ENCODE results near the gene LRRC70. TPM values are rescaled to one million over a fixed set of nuclear protein-coding genes. Genes with fewer than 3 reads are reported as not detected.

Gene LRRC70
- total RNA-seq, 2 donors from 2014 or later, result 0.36 to 3.1 TPM

GRCh38 chr5:62627121-62627520, 48.5 kb downstream of the LRRC70 start:
- intact Hi-C loops (cut with DNase I), result no loop called here
- no peaks in the 10 kb centered on the region for H3K4me1 ChIP-seq (replicated peaks)
- H3K27ac ChIP-seq, result no peak overlapping the region
- TF ChIP-seq POLR2A (IDR thresholded peaks at IDR 0.05) (no peak), CTCF (IDR thresholded peaks at IDR 0.05) (no peak), POLR2AphosphoS5 (IDR thresholded peaks at IDR 0.05) (no peak)
- no peaks in the 10 kb centered on the region for H3K36me3 ChIP-seq
- H3K4me3 ChIP-seq, result no peak overlapping the region
- WGBS, result 64% methylated on average over 3 of the region's 3 CpGs
- no peaks in the 10 kb centered on the region for H3K27me3 ChIP-seq (replicated peaks; ENCODE audit: insufficient read depth)
- DNase-seq (ENCODE audit: low spot score), result no peak
- H3K9me3 ChIP-seq, result no peaks in the 10 kb centered on the region

GRCh38 chr5:62627901-62628300, 49.3 kb downstream of the LRRC70 start:
- no peak for DNase-seq (ENCODE audit: low spot score)
- Histone ChIP-seq H3K27ac (no peak overlapping the region), H3K9me3 (no peaks in the 10 kb centered on the region), H3K4me3 (no peak overlapping the region), H3K27me3 (replicated peaks; ENCODE audit: insufficient read depth) (no peaks in the 10 kb centered on the region), H3K36me3 (no peaks in the 10 kb centered on the region), H3K4me1 (replicated peaks) (no peaks in the 10 kb centered on the region)
- WGBS, result 88% methylated on average over 5 of the region's 5 CpGs
- intact Hi-C loops (cut with DNase I), result no loop called here
- TF ChIP-seq POLR2A (IDR thresholded peaks at IDR 0.05) (no peak), CTCF (IDR thresholded peaks at IDR 0.05) (no peak), POLR2AphosphoS5 (IDR thresholded peaks at IDR 0.05) (no peak)

Other genes with a start within 250 kb of the LRRC70 start
- gene DIMT1, start 174.9 kb upstream of the LRRC70 start, total RNA-seq, result 10 to 100 TPM; 26.1 to 35.6 TPM
- gene IPO11, start 166.1 kb upstream of the LRRC70 start, total RNA-seq, result 10 to 100 TPM; 15.5 to 36.2 TPM